GM21526 (cell line): ENCODE measurements around the gene HAUS5.

Experiments used
- ATAC-seq: cut with Tn5 transposase; IDR thresholded peaks from one replicate; pipeline ENCODE4 v1.9.1; 2021; ENCODE audit warnings: moderate library complexity; ENCODE audit not compliant: unreplicated experiment, low FRiP score

Gene HAUS5

GRCh38 chr19:35669974-35670373, 57.4 kb downstream of the HAUS5 start:
- ATAC-seq, result no peak

- no peak for ATAC-seq
These were observed 58.2 kb downstream of the HAUS5 start for GRCh38 chr19:35670686-35671085.

DNA sequence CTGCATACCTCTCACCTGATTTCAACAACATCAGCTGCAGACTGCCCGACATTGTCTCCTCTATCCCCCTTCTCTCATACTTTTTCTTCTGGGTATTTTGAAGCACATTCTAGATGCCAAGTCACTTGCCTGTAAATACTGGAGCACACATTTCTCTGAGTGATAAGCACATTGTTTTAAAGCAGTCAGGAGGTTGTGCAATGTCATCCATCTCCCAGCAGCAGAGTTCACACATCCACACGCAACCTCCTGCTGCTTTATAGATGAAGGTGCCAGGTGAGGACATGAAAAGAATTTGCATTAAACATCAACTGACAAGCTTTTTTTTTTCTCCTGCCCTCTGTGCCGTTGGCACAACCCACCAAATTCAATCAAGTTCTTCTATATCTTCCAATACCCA, 59.3 kb downstream of the HAUS5 start:
- no peak for ATAC-seq

DNA sequence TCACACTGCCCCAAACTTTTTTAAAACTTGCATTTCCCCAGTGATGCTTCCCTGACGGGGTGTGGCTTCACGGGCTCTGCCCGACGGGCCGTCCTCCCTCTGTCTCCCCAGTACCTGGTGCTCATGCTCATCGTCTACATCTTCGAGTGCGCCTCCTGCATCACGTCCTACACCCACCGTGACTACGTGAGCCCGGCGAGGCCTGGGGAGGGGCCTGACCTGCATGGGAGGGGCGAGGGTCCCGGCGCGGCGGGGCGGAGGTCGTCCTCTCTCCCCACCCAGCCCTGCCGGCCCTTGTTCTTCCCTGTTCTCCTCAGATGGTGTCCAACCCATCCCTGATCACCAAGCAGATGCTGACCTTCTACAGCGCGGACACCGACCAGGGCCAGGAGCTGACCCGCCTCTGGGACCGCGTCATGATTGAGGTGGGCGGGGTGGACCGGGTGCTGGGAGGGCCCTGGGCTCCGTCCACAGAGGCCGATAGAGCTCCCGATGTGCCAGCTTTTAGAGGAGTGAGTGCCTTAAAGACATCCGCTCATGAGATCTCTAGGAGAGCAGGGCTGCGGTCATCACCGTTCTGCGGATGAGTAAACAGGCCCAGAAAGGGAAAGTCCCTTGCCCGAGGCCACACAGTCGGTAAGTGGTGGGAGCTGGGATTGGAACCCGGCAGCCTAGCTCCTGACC, 60.7 kb downstream of the HAUS5 start:
- ATAC-seq, result no peak
